Epidermal melanocyte (primary cell): ENCODE data around the gene JMJD7.

ENCODE experiments used
- DNase-seq: peaks from one replicate; pipeline ENCODE4 v3.0.0; 2011; ENCODE audit warnings: low spot score; ENCODE audit not compliant: insufficient read length

JMJD7 gene

GRCh38 chr15:41842229-41842628, 14.3 kb downstream of the JMJD7 start:
- DNase-seq: no peak

DNA sequence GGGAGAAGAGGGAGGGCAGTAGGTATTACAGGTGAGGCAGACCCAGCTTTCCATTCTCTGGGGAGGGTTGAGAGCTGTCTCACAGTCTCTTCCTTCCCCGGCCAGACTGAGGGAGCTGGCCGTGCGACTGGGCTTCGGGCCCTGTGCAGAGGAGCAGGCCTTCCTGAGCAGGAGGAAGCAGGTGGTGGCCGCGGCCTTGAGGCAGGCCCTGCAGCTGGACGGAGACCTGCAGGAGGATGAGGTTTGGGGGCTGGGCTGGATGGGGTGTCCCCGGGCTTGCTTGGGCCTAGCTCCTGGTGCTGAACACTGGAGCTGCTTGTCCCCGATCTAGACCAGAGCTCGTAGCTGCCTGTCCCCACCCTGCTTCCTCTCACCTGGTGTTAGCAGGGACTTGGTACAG, 15.7 kb downstream of the JMJD7 start:
- no peak for DNase-seq

DNA sequence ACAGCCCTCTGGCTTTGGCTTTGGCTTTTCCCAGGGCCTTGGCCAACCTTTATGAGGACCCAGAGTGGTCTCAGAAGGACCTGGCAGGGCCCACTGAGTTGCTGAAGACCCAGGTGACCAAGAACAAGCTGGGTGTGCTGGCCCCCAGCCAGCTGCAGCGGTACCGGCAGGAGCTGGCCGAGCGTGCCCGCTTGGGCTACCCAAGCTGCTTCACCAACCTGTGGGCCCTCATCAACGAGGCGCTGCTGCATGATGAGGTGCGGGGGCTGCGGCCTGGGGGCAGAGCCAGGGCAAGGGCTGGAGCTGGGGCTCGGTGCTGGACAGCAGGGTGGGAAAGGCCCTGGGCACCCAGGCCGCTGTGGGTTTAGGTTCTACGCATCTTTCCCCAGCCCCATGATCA, 16.9 kb downstream of the JMJD7 start:
- no peak for DNase-seq

GRCh38 chr15:41847206-41847605, 19.3 kb downstream of the JMJD7 start:
- no peak for DNase-seq

DNA sequence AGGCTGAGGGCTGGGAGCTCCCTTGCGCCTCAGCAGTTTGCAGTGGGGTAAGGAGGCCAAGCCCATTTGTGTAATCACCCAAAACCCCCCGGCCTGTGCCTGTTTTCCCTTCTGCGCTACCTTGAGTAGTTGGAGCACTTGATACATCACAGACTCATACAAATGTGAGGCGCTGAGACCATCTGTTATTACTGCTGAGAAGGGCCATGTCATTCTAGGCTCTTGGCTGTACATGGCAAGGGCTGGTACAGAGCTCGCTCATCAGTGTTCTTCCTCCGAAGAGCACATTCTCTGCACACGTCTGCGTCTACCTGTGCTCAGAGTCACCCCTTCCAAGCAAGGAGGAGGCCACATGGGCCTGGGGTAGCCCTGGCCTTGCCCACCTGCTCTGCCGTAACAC, 20.1 kb downstream of the JMJD7 start:
- DNase-seq: no peak

DNA sequence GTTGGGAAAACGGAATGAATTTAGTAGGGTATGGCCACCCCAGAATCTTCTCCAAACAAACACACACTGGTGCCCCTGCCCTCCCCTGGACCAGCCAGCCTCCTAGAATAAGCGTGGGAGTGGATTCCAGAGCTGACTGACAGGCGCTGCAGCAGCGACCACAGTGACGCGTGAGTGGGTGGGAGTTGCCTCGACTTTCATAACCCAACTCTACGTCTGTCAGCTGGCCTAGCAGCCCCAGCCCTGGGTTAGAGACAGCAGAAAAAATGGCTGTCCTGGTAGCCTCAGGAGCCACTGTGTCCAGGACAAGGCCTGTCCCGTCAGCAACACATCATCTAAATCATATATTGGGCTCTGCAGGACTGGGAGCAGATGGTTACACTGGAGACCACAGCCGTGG, 20.7 kb downstream of the JMJD7 start:
- DNase-seq: no peak

DNA sequence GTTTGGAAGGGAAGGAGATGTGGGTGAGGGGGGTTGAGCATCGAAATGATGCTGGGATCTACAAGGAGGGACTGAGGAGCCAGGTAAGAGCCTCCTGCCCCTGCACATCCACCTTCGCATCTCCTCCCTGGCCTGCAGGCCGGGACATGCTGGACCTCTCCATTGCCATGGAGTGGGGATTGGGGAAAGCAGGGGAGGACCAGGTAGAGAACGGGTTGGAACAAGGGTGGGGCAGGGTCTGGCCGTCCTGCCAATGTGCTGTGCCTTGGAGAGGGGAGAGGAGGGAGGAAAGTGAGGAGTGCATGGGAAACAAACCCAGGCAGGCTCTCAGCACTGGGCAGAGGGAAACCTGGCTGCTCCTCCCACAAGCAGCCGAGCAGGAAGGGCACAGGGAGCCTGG, 21.3 kb downstream of the JMJD7 start:
- no peak for DNase-seq

GRCh38 chr15:41849861-41850260, 22.0 kb downstream of the JMJD7 start:
- no peak for DNase-seq

DNA sequence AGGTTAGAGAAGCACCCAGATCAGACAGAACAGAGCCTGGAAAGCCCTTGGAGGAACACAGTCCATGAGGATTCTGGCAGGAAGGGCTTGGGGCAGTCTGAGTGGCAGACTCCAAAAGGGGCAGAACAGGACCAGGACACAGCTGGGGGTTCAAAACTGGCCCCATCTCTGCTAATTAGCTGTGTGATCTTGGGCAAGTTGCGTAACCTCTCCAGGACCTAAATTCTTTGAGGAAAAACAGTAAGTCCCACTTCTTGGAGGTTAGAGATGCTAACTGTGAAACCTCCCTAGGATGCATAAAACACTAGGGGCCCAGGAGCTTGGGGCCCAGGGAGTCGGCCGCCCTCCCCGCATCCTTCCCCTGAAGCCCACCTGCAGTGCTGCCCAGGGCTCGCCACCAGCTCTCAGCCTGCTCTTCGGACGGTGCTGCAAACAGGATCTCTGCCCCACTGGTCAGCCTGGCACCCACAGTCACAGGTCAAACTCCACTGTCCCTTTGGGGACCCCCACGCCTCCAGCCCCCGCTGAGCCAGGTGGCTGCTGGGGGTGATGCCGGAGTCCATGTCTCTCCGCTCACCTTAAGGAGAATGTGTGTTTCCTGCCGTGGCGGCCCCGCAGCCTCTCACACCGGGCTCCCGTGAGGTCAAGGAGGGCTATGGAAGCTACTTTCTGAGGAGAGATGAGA, 22.7 kb downstream of the JMJD7 start:
- no peak for DNase-seq

DNA sequence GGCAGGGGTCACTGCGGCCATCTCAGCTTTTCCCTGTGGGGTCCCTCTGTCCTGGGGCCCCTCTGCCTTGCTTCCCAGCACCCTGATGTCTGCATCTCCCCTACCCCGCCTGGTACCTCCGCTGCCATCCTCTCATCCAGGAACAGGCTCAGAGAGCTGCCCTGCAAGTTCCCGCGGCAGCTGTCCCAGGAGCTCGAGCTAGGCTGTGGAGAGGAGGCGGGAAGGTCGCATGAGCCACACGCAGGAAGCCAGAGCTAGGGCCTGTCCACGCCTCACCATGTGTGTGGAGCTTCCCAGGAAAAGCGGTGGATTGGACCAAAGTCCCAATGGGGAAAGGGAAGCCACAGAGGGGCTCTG, 23.3 kb downstream of the JMJD7 start:
- no peak for DNase-seq

DNA sequence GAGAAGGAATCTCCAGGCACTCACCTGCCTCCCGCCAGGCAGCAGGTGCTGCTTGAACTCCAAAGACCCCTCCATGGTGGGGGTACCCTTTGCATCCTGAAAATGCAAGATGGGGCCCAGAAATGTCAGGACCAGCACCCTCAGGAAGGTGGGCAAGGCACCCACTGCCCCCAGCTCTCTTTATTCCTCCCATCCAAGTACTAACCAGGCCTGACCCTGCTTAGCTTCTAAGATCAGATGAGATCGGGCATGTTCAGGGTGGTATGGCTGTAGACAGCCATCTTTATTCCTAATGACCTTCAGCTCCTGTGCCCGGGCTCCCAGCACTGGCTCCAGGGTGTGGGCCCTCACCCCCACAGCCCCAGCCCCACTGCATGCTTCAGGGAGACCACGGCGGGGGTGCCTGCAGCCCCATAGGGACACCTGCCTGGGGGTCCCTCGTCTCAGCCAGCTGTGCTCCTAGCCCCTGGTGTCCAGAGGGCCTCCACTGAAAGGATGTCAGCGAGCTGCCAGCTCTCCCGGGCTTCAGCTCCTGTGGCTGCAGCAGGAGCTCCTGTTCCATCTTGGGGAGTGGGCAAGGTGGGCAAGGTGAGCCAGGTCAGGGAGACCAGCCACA, 24.0 kb downstream of the JMJD7 start:
- no peak for DNase-seq

DNA sequence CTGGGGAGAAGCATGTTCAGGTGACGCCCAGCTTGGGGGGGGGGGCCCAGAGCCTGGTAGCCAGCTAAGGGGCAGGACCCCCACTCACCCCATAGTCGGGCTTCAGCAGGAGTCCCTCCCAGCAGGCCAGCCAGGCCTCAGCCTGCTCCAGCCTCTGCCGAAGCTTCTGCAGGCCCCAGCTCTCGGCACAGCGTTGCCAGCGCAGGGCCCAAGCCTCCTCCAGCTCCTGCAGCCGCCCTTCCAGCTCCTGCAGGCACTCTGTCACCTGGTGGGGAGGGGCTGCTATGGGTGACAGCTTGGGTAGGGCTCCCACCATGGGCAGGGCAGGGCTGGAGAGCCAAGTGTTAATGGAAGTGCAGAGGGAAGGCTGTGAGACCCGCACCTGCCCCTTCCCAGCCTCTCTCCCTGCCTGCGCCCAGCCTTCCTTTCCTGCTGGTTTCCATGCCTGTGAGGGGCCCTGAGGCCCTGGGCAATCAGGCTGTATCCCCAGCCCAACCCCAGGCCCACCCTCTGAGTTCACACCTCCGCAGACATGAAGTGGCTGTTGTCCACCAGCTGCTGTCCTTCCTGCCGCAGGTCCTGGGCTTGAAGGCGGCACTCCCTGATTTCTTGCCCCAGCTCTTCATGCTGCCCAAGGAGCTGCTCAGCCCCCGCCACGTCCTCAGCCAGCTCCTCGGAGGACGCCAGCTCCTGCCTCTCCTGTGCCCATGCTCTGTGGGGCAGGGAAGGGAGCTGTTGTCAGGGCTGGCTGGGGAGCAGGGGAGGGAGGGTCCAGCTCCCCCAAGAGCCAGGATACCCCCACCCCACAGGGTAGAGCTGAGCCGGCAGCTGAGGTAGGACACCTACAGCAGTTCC, 25.1 kb downstream of the JMJD7 start:
- no peak for DNase-seq

GRCh38 chr15:41853831-41854230, 25.9 kb downstream of the JMJD7 start:
- DNase-seq: no peak

GRCh38 chr15:41854443-41854842, 26.6 kb downstream of the JMJD7 start:
- no peak for DNase-seq

DNA sequence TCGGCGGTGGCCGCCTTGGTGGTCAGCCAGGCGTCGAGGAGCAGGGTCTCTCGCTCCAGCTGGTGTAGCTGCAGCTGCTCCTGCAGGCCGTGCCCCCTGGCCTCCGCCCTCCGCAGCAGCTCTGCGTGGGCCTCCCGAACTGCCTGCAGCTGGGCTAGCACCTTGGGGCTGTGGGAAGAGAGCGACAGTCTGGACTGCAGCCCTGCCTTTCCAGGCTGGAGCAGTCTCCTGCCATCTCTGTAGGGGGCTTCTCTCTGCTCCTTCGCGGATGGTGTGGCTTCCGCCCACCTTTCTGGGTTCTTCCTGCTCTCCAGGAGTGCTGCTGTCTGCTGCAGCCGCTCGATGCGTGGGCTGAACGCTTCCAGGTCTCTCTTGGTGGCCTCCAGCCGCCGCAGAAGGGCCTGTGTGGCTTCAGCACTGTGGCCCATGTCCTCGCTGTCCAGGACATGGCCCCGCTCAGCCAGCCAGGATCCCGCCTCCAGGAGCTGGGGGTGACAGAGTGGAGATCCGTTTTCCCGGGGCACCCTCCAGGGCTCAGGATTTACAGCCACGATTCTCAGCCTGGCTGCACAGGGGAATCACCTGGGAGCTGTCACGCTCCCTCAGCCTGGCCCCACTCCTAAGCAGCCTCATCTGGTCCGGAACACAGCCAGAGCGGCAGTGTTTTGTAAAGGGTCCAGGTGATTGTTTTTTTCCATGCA, 27.5 kb downstream of the JMJD7 start:
- no peak for DNase-seq

DNA sequence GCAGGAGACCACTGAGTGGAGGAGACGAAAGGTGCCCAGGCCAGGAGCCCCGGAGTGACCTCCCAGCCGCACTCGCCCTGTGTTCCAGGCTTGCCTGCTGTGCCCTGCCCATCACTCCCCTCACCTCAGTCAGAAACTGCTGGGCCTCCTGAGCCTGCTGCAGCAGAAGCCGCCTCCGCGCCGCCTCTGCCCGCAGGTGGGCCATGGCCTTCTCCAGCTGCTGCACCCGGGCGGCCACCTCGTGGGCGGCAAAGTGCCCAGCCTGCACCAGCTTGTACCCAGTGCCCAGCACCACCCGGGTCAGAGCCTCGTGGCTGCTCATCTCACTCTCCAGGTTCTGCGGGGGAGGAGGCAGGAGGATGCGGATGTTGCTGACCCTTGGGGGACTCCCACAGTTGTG, 28.4 kb downstream of the JMJD7 start:
- no peak for DNase-seq

DNA sequence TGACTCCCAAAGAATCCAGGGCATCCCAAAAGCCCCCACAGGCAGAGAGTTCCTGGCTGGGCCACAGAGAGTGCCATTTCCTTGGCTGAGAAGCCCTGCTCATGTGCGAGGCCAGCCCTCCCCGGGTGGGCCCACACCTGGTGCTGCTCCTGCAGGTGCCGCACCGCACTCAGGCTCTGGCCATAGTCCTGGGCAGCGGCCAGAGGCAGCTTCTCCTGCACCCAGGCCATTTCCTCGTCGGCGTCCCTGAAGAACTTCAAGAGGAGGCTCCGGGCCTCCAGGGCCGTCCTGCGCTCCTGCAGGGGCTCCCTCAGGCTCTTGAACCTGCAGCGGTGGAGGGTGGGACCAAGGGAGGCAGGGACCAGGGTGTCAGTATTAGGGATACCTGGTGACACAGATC, 28.8 kb downstream of the JMJD7 start:
- DNase-seq: no peak

DNA sequence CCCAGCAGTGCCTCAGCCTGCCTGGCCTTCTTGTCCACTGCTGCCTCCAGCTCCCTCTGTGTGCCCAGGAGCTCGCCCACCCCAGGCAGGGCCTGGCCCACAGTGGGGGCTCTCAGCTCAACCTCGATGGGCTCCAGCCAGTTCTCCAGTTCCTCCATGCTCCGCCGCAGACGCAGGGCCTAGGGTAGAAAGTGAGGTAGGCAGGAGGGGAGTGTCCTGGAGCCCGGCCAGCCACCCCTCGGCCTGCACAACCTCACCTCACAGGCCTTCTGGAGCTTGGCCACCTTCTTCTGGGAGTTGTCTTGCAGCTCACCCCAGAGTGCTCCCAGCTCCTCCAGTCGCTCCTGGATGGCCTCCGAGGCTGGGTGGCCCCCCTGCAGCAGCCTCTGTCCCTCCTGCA, 29.4 kb downstream of the JMJD7 start:
- no peak for DNase-seq

DNA sequence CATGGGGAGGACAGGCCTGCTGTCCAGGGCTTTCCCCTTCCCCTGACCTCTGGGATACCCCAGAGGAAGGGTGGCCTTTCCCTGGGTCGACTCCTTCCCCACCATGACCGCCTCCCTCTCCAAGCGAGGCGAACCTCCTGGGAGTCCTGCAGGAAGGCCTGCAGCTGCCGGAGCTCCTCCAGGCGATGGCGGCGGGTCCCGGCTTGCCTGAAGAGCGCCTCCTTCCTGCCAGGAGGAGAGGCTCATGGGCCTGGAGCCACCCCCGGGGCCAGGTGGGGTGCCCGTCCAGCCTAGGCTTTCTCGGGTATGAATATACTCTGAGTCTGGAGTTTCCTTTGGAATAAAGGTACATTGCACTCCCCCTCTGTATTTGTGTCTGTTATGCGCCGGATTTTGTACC, 30.9 kb downstream of the JMJD7 start:
- DNase-seq: no peak

- no peak for DNase-seq
Measured at GRCh38 chr15:41860049-41860828, 32.3 kb downstream of the JMJD7 start.

GRCh38 chr15:41861736-41862356, 34.0 kb downstream of the JMJD7 start:
- DNase-seq: no peak
